ENCODE data around the gene CIAO3.
"Not testable (repeated sequence)": the region's sequence is repeated elsewhere in the genome, so short reads cannot be mapped to it uniquely, and the experiment has no call there.

CIAO3 gene

DNA sequence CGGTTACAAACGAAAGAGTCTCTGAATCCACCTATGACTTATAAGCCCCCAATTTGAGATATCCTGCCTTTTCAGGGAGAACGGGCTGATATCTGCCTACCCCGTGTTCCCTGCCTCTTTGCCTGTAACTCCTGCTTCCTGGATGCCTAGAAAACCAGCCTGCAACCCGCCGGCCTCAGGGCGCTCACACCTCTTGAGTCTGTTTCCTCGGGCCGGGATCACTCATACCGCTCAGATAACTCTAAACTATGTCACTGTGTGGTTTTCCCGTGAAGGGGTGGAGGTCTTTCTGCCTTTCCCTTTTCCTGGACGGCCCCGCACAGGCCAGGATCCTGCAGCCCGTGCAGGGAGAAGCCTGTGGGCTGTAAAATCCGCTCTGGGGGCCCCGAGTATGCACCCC lies 37.0 kb upstream of the CIAO3 start:
- TF ChIP-seq, protein P1, sequence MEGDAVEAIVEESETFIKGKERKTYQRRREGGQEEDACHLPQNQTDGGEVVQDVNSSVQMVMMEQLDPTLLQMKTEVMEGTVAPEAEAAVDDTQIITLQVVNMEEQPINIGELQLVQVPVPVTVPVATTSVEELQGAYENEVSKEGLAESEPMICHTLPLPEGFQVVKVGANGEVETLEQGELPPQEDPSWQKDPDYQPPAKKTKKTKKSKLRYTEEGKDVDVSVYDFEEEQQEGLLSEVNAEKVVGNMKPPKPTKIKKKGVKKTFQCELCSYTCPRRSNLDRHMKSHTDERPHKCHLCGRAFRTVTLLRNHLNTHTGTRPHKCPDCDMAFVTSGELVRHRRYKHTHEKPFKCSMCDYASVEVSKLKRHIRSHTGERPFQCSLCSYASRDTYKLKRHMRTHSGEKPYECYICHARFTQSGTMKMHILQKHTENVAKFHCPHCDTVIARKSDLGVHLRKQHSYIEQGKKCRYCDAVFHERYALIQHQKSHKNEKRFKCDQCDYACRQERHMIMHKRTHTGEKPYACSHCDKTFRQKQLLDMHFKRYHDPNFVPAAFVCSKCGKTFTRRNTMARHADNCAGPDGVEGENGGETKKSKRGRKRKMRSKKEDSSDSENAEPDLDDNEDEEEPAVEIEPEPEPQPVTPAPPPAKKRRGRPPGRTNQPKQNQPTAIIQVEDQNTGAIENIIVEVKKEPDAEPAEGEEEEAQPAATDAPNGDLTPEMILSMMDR (IDR thresholded peaks at IDR 0.05; ENCODE audit: insufficient read depth, low read length, missing control alignments): no peak
- CTCF ChIA-PET: interaction anchor here (1.7 kb wide), 1 partner anchor 37 kb away, joined by 5 read pairs; the partner anchor contains the start of gene CIAO3
- POLR2A ChIA-PET: no interaction called here
- H3K4me3 ChIP-seq (ENCODE audit: low read depth, low read length): no peak overlapping the region
- no peak for DNase-seq (ENCODE audit: low read depth, low spot score)

DNA sequence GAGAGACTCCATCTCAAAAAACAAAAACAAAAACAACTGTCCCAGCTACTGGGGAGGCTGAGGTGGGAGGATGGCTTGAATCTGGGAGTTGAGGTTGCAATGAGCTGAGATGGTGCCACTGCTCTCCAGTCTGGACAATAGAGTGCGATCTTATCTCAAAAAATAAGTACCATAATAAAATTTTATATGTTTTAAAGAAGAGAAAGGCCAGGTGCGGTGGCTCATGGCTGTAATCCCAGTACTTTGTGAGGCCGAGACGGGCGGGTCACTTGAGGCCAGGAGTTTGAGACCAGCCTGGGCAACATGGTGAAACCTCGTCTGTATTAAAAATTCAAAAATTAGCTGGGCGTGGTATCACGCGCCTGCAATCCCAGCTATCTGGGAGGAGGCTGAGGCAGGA lies 36.0 kb upstream of the CIAO3 start:
- TF ChIP-seq, protein P1 (IDR thresholded peaks at IDR 0.05; ENCODE audit: insufficient read depth, low read length, missing control alignments): no peak
- no peak for DNase-seq (ENCODE audit: low read depth, low spot score)
- CTCF ChIA-PET: interaction anchor here (1.7 to 2.1 kb wide), 2 partner anchors 9 to 36 kb away, joined by 5 to 9 read pairs; partner anchors contain the start of gene CIAO3
- POLR2A ChIA-PET: no interaction called here
- H3K4me3 ChIP-seq (ENCODE audit: low read depth, low read length): no peak overlapping the region

DNA sequence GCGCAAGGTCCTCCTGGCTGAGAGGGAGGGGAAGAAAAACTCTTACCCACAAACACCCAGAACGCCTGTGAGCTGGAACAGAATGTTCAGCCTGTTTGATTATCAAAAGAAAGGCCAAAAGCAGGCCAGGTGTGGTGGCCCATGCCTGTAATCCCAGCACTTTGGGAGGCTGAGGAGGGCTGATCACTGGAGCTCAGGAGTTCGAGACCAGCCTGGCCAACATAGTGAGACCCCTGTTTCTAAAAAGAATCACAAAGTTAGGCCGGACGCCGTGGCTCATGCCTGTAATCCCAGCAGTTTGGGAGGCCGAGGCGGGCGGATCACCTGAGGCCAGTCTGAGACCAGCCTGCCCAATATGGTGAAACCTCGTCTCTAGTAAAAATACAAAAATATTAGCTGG lies 35.5 kb upstream of the CIAO3 start:
- CTCF ChIA-PET: interaction anchor here (1.7 to 2.1 kb wide), 2 partner anchors 9 to 35 kb away, joined by 5 to 9 read pairs; partner anchors contain the start of gene CIAO3
- POLR2A ChIA-PET; DNase-seq (ENCODE audit: low read depth, low spot score); H3K4me3 ChIP-seq (ENCODE audit: low read depth, low read length): not testable (repeated sequence)

DNA sequence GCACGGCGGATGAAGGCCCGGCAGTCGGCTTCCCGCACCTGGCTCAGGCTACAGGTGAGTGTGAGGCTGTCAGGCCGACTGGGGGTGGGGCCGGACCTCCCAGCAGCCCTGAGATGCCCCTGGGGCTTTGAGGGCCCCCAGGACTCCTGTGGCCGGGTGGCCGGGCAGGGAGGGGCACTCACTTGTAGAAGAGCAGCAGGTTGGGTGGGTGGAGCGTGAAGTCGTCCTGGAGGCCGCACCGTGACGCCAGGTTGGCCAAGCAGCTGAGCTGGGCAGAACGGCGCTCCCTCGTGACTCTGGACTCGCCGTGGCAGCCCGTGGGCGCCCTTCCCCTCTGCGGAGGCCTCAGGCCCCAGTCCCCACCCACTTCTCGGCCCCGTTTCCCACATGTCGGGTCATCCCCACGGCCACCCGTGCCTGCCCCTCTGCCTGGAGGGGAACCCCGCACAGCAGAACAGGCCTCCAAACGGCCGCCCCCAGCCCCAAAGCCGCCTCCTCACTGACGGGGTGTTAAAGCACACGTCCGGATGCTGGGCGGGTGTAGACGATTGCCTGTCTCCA lies 34.5 kb upstream of the CIAO3 start:
- no peak overlapping the region for H3K4me3 ChIP-seq (ENCODE audit: low read depth, low read length)
- CTCF ChIA-PET: interaction anchor here (2.1 kb wide), 1 partner anchor 10 kb away, joined by 9 read pairs; no protein-coding TSS in a partner anchor
- POLR2A ChIA-PET: no interaction called here
- TF ChIP-seq, protein P1 (IDR thresholded peaks at IDR 0.05; ENCODE audit: insufficient read depth, low read length, missing control alignments): no peak
- no peak for DNase-seq (ENCODE audit: low read depth, low spot score)

DNA sequence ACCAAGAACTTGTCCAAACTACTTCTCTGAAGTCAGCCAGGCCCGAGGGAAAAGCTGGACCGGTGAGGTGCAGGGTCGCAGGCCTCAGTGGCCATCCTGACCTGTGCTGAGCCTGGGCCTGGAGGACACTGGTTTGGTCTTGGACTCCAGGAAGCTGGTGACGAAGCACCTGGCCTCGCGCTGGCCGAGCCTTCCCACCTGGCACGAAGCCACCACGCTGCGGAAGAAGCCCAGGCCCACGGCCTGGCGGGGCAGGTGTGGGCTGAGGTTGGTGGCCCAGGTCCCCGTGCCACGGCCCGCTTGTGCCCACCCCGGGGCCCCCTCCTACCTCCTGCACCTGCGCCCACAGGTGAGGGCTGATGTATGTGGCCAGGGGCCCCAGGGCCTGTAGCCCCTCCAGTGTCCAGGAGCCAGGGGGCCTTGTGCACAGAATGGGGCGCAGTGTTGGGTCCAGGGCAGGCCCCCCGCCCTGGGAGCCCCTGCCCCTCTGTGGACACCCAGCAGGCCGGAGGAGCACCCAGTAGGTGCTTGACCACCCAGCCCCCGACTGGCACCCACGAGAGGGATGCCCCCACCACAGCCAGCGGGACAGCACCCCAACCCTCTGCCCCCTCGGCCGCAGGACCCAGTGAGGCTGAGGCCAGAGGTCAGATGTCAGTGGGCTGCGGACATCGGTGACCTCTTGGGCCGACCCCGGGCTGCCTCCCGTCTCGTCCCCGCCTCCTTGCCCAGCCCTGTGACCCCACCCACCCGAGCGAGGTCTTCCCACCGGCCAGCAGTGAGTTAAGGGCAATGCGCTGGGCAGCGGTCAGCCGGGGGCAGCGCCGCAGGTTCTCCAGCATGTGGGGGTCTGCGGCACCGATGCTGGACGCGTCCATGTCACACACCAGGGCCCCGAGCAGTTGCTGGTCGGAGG lies 33.5 kb upstream of the CIAO3 start:
- no peak overlapping the region for H3K4me3 ChIP-seq (ENCODE audit: low read depth, low read length)
- CTCF ChIA-PET: no interaction called here
- TF ChIP-seq, protein P1 (IDR thresholded peaks at IDR 0.05; ENCODE audit: insufficient read depth, low read length, missing control alignments): no peak
- POLR2A ChIA-PET: no interaction called here
- DNase-seq (ENCODE audit: low read depth, low spot score): no peak

DNA sequence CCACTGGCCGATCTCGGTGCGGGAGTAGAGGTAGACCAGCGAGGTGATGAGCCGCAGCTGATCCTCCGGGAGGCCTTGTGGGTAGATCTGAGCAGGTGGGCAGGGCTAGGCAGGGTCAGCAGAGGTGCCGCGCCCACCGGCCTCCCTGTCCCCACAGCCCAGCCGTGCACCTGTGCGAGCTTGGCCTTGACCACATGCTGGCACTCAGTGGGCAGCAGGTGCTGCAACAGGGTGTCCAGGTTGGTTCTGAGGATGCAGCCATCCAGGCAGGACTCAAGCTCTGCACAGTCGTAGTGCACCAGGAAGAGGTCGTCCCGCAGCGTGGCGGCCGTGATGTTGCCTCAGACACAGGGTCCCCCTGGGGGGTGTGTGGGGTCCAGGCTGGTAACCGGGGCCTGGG lies 32.2 kb upstream of the CIAO3 start:
- CTCF ChIA-PET: interaction anchor here (1.8 kb wide), 2 partner anchors 12 to 60 kb away, joined by 6 to 8 read pairs; no protein-coding TSS in a partner anchor
- POLR2A ChIA-PET: interaction anchor here (0.6 kb wide), 1 partner anchor 1192 kb away, joined by 3 read pairs; the partner anchor contains the start of gene RPS2
- TF ChIP-seq, protein P1 (IDR thresholded peaks at IDR 0.05; ENCODE audit: insufficient read depth, low read length, missing control alignments): no peak
- H3K4me3 ChIP-seq (ENCODE audit: low read depth, low read length): no peak overlapping the region
- no peak for DNase-seq (ENCODE audit: low read depth, low spot score)
